ENCODE measurements around the gene TRMU. TPM values are rescaled to one million over a fixed set of nuclear protein-coding genes. Genes with fewer than 3 reads are reported as not detected.

Gene TRMU
- total RNA-seq, 4 donors from 2014 or later = 35.2 to 101 (median 83.3) TPM

DNA sequence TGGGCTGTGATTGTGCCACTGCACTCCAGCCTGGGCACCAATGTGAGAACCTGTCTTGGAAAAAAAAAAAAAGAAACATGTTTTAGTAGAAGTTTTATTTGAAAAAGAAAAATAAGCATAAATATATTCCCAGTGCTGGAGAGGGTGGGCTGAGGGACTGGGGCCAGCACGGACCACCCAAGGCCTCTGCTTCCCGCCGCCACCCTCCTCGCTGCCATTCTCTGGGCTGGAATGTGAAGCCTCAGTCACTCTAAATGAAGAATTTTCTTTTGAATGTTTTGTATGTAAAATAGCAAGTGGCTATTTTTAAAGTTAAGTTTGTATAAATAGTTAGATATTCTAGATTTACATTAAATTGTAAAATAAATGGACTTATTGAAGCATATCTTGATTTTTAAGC lies 5.1 kb upstream of the TRMU start:
- H3K27ac ChIP-seq = no peak overlapping the region
- H3K27me3 ChIP-seq = no peaks in the 10 kb centered on the region
- no peak for DNase-seq
- no peak overlapping the region for H3K4me3 ChIP-seq
- H3K4me1 ChIP-seq = no peaks in the 10 kb centered on the region
- TF ChIP-seq POLR2A (IDR thresholded peaks at IDR 0.05) = no peak
- TF ChIP-seq, protein P1, sequence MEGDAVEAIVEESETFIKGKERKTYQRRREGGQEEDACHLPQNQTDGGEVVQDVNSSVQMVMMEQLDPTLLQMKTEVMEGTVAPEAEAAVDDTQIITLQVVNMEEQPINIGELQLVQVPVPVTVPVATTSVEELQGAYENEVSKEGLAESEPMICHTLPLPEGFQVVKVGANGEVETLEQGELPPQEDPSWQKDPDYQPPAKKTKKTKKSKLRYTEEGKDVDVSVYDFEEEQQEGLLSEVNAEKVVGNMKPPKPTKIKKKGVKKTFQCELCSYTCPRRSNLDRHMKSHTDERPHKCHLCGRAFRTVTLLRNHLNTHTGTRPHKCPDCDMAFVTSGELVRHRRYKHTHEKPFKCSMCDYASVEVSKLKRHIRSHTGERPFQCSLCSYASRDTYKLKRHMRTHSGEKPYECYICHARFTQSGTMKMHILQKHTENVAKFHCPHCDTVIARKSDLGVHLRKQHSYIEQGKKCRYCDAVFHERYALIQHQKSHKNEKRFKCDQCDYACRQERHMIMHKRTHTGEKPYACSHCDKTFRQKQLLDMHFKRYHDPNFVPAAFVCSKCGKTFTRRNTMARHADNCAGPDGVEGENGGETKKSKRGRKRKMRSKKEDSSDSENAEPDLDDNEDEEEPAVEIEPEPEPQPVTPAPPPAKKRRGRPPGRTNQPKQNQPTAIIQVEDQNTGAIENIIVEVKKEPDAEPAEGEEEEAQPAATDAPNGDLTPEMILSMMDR (IDR thresholded peaks at IDR 0.05) = no peak
- no peaks in the 10 kb centered on the region for H3K9me3 ChIP-seq
- no peaks in the 10 kb centered on the region for H3K36me3 ChIP-seq

DNA sequence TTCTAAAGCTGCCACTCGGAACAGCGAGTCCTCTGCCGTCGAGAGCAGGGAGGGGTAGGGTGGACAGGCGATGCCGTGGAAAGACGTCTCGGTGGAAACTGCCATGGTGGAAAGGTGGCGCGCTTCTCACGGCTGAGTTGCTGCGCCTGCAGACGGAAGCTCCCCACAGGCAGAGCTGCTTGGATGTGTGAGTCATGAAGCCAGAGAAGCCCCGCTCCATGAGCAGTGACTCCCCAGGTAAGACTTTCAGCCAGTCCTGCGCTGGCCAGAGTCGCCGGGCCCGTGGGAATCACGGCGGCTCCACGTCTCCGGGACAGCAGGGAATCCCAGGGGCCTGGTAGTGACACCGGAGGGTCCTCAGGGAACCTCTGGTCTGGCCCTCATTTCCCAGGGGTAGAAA lies 4.0 kb upstream of the TRMU start:
- TF ChIP-seq POLR2A (IDR thresholded peaks at IDR 0.05) = no peak
- TF ChIP-seq, protein P1 (IDR thresholded peaks at IDR 0.05) = no peak
- H3K9me3 ChIP-seq = no peaks in the 10 kb centered on the region
- H3K27me3 ChIP-seq = no peaks in the 10 kb centered on the region
- no peak overlapping the region for H3K27ac ChIP-seq
- H3K4me1 ChIP-seq = peaks cover 0 to 2% (median 0%) of the 10 kb centered on the region in 4 donors
- no peak overlapping the region for H3K4me3 ChIP-seq
- no peaks in the 10 kb centered on the region for H3K36me3 ChIP-seq
- DNase-seq = no peak

DNA sequence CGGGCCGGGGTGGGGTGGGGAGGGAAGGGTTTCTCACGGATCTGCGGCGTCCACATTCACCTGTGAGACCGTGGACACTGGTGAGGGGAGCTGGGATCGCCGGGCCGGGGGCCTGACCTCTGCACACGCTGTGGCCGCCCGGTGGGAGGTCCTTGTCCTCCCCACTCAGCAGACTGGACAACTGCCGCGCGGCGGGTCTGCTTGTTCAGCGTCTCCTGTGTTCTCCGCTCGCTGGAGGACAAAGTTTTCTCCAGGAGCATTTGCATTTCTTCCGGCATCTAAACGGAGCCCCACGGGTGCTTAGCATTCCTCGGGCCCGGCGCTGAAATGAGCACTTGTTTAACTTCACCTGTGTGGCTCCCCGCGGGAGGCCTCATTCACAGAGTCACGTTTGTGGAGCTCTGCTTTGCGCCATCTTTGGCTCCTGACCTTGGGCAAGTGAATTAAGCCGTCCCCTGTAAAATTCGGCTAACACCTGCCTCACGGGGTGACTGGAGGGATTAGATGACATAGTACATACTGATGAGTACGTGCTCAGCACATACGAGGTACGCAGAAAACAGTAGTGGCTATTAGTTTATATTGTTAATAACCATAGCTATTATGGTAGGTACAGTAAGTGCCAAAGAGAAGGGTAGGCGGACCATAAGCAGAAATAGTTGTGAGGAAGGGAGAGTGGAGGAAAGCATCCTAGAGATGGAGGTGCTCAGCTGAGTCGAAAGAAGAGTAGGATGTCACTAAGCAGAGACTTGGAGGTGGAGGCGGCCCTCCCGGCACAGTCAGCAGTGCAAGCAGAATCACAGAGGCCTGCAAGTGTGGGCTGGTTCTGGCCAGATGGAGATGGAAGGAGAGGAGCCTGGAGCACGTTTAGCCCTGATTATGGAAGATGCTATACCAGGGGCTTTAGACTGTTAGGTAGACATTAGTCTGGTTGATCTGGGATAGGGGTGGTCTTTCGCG lies 885 bp downstream of the TRMU start:
- H3K27ac ChIP-seq = peak overlapping the region; percentile 75 to 90 (median 85)
- no peaks in the 10 kb centered on the region for H3K9me3 ChIP-seq
- no peaks in the 10 kb centered on the region for H3K27me3 ChIP-seq
- peak overlapping the region; percentile 84 to 94 (median 90) for H3K4me3 ChIP-seq
- TF ChIP-seq POLR2A (IDR thresholded peaks at IDR 0.05) = no peak
- TF ChIP-seq, protein P1 (IDR thresholded peaks at IDR 0.05) = no peak
- H3K36me3 ChIP-seq = peaks cover 0 to 40% (median 0%) of the 10 kb centered on the region in 3 donors
- DNase-seq = no peak
- H3K4me1 ChIP-seq = peaks cover 0 to 8% (median 0%) of the 10 kb centered on the region in 4 donors

DNA sequence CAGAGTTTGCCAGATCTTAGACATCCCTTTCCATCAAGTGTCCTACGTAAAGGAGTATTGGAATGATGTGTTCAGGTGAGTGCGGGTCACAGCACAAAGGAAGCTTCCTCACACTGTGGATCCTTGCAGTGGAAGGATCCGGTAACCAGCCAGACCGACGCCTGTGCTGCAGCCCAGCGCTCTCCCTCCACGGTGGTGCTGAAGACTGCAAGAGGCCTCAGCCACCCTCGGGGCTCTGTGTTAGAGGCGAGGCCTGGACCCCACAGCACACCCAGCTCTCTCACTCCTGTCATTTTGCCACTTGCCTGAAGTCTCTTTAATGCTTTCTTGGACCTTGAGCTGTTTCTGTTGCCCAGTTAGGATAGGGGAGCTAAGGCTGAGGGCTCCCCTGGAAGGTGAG lies 2.4 kb downstream of the TRMU start:
- TF ChIP-seq, protein P1 (IDR thresholded peaks at IDR 0.05) = no peak
- H3K27me3 ChIP-seq = no peaks in the 10 kb centered on the region
- no peak for DNase-seq
- H3K4me3 ChIP-seq = no peak overlapping the region
- peaks cover 0 to 55% (median 0%) of the 10 kb centered on the region in 3 donors for H3K36me3 ChIP-seq
- no peak overlapping the region for H3K27ac ChIP-seq
- peaks cover 0 to 8% (median 0%) of the 10 kb centered on the region in 4 donors for H3K4me1 ChIP-seq
- no peaks in the 10 kb centered on the region for H3K9me3 ChIP-seq

DNA sequence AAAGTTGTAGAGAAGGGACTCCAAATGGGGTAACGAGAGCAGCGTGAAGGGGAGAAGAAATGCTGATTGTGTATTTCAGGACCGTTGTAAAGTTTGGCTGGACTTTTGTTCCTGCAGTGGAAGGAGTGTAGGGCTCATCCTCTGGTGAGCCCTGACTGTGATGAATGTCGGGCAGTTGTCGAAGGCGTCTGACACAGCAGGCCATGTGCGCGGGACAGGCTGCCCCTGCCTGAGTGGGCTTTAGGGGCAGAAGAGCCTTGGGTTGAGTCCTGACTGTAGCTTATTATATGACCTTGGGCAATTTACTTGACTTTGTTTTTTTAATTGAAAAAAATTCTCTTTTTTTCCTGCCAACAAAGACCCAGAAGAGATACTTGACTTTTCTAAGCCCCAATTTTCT lies 3.1 kb downstream of the TRMU start:
- peaks cover 0 to 62% (median 0%) of the 10 kb centered on the region in 3 donors for H3K36me3 ChIP-seq
- peaks cover 0 to 8% (median 0%) of the 10 kb centered on the region in 4 donors for H3K4me1 ChIP-seq
- no peak overlapping the region for H3K4me3 ChIP-seq
- H3K9me3 ChIP-seq = no peaks in the 10 kb centered on the region
- no peaks in the 10 kb centered on the region for H3K27me3 ChIP-seq
- TF ChIP-seq, protein P1 (IDR thresholded peaks at IDR 0.05) = no peak
- no peak for TF ChIP-seq POLR2A (IDR thresholded peaks at IDR 0.05)
- H3K27ac ChIP-seq = no peak overlapping the region
- no peak for DNase-seq
